Keratinocyte (primary cell): ENCODE results near the gene KDR. TPM values are rescaled to one million over a fixed set of nuclear protein-coding genes. Genes with fewer than 3 reads are reported as not detected.

Experiments
- DNase-seq: peaks from one replicate; pipeline ENCODE4 v3.0.0-alpha.2; 2011; ENCODE audit warnings: low read depth, missing footprints, low spot score
- FAIRE-seq: peaks from 2 replicates; lab custom pipeline; 2011; peaks lifted over from hg19 to GRCh38; lab: Jason Lieb, UNC
- H2AFZ ChIP-seq: 2 replicates; pipeline ENCODE4 v1.6.0; 2012; ENCODE audit warnings: low read length, control low read depth, inconsistent platforms; ENCODE audit not compliant: control insufficient read depth
- H3K27ac ChIP-seq: 2 replicates; pipeline ENCODE4 v1.5.1; 2011; ENCODE audit warnings: low read length; ENCODE audit not compliant: control insufficient read depth, insufficient read depth
- H3K27me3 ChIP-seq: 3 replicates; pipeline ENCODE4 v1.6.0; 2011; ENCODE audit warnings: low read length; ENCODE audit not compliant: control insufficient read depth, insufficient read depth; ENCODE audit errors: extremely low read depth
- H3K36me3 ChIP-seq, 2 experiments: 2 replicates in 1 of 2; 3 replicates in 1 of 2; pipeline ENCODE4 v1.5.1; 2011; ENCODE audit warnings: low read length in 2 of 2, mild to moderate bottlenecking in 1 of 2; ENCODE audit not compliant: control insufficient read depth in 2 of 2, insufficient read depth in 2 of 2; ENCODE audit errors: extremely low read depth in 1 of 2
- H3K4me1 ChIP-seq: 3 replicates; pipeline ENCODE4 v1.5.1; 2011; ENCODE audit warnings: low read length; ENCODE audit not compliant: control insufficient read depth, insufficient read depth; ENCODE audit errors: extremely low read depth
- H3K4me2 ChIP-seq: 3 replicates; pipeline ENCODE4 v1.6.0; 2011; ENCODE audit warnings: low read depth, low read length; ENCODE audit not compliant: control insufficient read depth, insufficient read depth; ENCODE audit errors: extremely low read depth
- H3K4me3 ChIP-seq, 3 experiments: fragments of 200-600 bp in 1 of 3; sonication (generic) in 1 of 3; 2 replicates in 2 of 3; 3 replicates in 1 of 3; pipeline ENCODE4 v1.5.1; 2011 to 2016; ENCODE audit warnings: low read length in 3 of 3, mild to moderate bottlenecking in 3 of 3, control low read depth in 2 of 3, inconsistent platforms in 1 of 3, low read depth in 1 of 3, mixed read lengths in 1 of 3, mixed run types in 1 of 3, moderate library complexity in 1 of 3; ENCODE audit not compliant: control insufficient read depth in 2 of 3, insufficient read depth in 2 of 3; ENCODE audit errors: extremely low read depth in 1 of 3
- H3K79me2 ChIP-seq: 2 replicates; pipeline ENCODE4 v1.6.0; 2012; ENCODE audit warnings: low read length; ENCODE audit not compliant: control insufficient read depth, insufficient read depth
- H3K9ac ChIP-seq: 3 replicates; pipeline ENCODE4 v1.6.0; 2011; ENCODE audit warnings: low read length; ENCODE audit not compliant: control insufficient read depth, insufficient read depth; ENCODE audit errors: extremely low read depth
- H3K9me1 ChIP-seq: 3 replicates; pipeline ENCODE4 v1.6.0; 2011; ENCODE audit warnings: low read length; ENCODE audit not compliant: control insufficient read depth, insufficient read depth; ENCODE audit errors: extremely low read depth
- H3K9me3 ChIP-seq: 2 replicates; pipeline ENCODE4 v1.5.1; 2012; ENCODE audit warnings: low read depth, low read length; ENCODE audit not compliant: control insufficient read depth
- H4K20me1 ChIP-seq: 3 replicates; pipeline ENCODE4 v1.6.0; 2011; ENCODE audit warnings: low read length; ENCODE audit not compliant: control insufficient read depth, insufficient read depth; ENCODE audit errors: extremely low read depth
- EZH2 ChIP-seq: IDR thresholded peaks from one replicate; pipeline ENCODE4 v1.6.1; 2012; ENCODE audit warnings: inconsistent platforms, mild to moderate bottlenecking, low read length, moderate library complexity
- dilution Hi-C: fragments of 300-500 bp; cut with MboI; formaldehyde crosslinking; loops from one replicate; pipeline ENCODE4 v1.7.0; 2020; ENCODE audit warnings: low sequenced_read_pairs; ENCODE audit not compliant: extremely low pct_ligation_motif_present
- polyA plus RNA-seq, 5 experiments: library from polyadenylated mRNA; depleted of rRNA in 3 of 5; stranded (reverse) in 3 of 5; stranded (forward) in 1 of 5; unstranded in 1 of 5; fragments of >200 nt; gene quantifications; 1 replicate in 1 of 5; 2 replicates in 3 of 5; 3 replicates in 1 of 5; pipeline versions ENCODE4 v1.2.1 to v1.2.3, GENCODE V29; 2011 to 2012; ENCODE audit warnings: missing spikeins in 2 of 5, low read depth in 1 of 5, low replicate concordance in 1 of 5
- TF ChIP-seq, protein P1 (sequence below), 3 experiments: IDR thresholded peaks in 1 of 3; conservative IDR thresholded peaks in 1 of 3; optimal IDR thresholded peaks in 1 of 3; 2 replicates in 2 of 3; 3 replicates in 1 of 3; pipeline versions ENCODE3 to v1.5.1; 2011; ENCODE audit warnings: low read length in 3 of 3, mild to moderate bottlenecking in 3 of 3, moderate library complexity in 2 of 3, control low read depth in 1 of 3, inconsistent platforms in 1 of 3; ENCODE audit not compliant: insufficient read depth in 2 of 3; ENCODE audit errors: extremely low read depth in 1 of 3

Gene KDR
- polyA plus RNA-seq, 1 donor (not counting 4 experiments of a cell fraction or from before 2014, with no cell fraction given): not detected

GRCh38 chr4:55154290-55154880, 29.0 kb upstream of the KDR start:
- Histone ChIP-seq H4K20me1 (no peaks in the 10 kb centered on the region), H3K27ac (no peak overlapping the region), H3K4me2 (no peak overlapping the region), H3K9me1 (no peaks in the 10 kb centered on the region), H3K9ac (no peak overlapping the region), H3K79me2 (no peaks in the 10 kb centered on the region), H3K9me3 (no peaks in the 10 kb centered on the region), H3K36me3 (no peaks in the 10 kb centered on the region), H2AFZ (no peak overlapping the region), H3K4me1 (no peaks in the 10 kb centered on the region), H3K27me3 (peaks cover 17% of the 10 kb centered on the region), H3K4me3 (no peak overlapping the region)
- no peak for FAIRE-seq
- no peak for TF ChIP-seq EZH2
- TF ChIP-seq, protein P1, sequence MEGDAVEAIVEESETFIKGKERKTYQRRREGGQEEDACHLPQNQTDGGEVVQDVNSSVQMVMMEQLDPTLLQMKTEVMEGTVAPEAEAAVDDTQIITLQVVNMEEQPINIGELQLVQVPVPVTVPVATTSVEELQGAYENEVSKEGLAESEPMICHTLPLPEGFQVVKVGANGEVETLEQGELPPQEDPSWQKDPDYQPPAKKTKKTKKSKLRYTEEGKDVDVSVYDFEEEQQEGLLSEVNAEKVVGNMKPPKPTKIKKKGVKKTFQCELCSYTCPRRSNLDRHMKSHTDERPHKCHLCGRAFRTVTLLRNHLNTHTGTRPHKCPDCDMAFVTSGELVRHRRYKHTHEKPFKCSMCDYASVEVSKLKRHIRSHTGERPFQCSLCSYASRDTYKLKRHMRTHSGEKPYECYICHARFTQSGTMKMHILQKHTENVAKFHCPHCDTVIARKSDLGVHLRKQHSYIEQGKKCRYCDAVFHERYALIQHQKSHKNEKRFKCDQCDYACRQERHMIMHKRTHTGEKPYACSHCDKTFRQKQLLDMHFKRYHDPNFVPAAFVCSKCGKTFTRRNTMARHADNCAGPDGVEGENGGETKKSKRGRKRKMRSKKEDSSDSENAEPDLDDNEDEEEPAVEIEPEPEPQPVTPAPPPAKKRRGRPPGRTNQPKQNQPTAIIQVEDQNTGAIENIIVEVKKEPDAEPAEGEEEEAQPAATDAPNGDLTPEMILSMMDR (optimal IDR thresholded peaks at IDR 0.05 in 1 of 3, IDR thresholded peaks at IDR 0.05 in 1 of 3, conservative IDR thresholded peaks at IDR 0.05 in 1 of 3; ENCODE audit: extremely low read depth in 1 of 3, insufficient read depth in 2 of 3, low read length in 3 of 3): no peak
- DNase-seq: no peak
- dilution Hi-C loops: no loop called here

DNA sequence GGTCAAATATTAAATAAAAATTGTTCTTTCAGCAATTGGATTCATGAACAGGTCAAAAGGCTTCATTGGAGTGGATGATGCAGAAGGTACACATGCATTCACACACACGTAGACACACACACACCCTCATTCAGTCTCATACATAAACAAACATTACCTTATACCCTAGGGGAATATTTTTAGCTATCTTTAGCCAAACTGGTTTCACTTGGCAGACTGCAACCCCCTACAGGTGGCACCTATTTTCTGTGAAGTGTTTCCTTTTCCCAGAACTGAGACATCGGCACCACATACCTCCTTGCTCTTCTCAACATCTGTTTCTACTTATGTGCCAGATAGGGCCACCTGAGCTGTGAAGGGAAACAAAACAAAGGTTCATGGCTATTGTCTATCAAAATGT, 18.5 kb upstream of the KDR start:
- Histone ChIP-seq H3K4me2 (no peak overlapping the region), H3K4me3 (no peak overlapping the region), H3K9me3 (no peaks in the 10 kb centered on the region), H3K36me3 (no peaks in the 10 kb centered on the region), H3K9ac (no peak overlapping the region), H3K4me1 (no peaks in the 10 kb centered on the region), H3K27ac (no peak overlapping the region), H4K20me1 (no peaks in the 10 kb centered on the region), H3K79me2 (no peaks in the 10 kb centered on the region), H3K9me1 (no peaks in the 10 kb centered on the region), H2AFZ (no peak overlapping the region), H3K27me3 (peaks cover 9% of the 10 kb centered on the region)
- TF ChIP-seq EZH2: no peak
- TF ChIP-seq, protein P1 (optimal IDR thresholded peaks at IDR 0.05 in 1 of 3, IDR thresholded peaks at IDR 0.05 in 1 of 3, conservative IDR thresholded peaks at IDR 0.05 in 1 of 3; ENCODE audit: extremely low read depth in 1 of 3, insufficient read depth in 2 of 3, low read length in 3 of 3): no peak
- no peak for DNase-seq
- no peak for FAIRE-seq
- dilution Hi-C loops: no loop called here
